Measurements from ENCODE around the gene EYA2.

EYA2 gene

DNA sequence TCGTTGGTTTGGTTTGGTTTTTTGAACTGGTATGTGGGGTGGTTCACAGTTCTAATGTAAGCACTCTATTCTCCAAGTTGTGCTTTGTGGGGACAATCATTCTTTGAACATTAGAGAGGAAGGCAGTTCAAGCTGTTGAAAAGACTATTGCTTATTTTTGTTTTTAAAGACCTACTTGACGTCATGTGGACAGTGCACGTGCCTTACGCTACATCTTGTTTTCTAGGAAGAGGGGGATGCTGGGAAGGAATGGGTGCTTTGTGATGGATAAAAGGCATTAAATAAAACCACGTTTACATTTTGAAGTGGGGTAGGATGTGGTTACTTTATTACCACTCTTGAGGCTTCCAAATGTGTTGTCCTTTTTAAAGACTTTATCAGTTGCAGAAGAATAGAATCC is 293.9 kb downstream of the EYA2 start:
- no peak for DNase-seq (ENCODE audit: low read depth)
- H3K4me3 ChIP-seq (ENCODE audit: low read depth, low read length): no peak overlapping the region
- TF ChIP-seq, protein P1, sequence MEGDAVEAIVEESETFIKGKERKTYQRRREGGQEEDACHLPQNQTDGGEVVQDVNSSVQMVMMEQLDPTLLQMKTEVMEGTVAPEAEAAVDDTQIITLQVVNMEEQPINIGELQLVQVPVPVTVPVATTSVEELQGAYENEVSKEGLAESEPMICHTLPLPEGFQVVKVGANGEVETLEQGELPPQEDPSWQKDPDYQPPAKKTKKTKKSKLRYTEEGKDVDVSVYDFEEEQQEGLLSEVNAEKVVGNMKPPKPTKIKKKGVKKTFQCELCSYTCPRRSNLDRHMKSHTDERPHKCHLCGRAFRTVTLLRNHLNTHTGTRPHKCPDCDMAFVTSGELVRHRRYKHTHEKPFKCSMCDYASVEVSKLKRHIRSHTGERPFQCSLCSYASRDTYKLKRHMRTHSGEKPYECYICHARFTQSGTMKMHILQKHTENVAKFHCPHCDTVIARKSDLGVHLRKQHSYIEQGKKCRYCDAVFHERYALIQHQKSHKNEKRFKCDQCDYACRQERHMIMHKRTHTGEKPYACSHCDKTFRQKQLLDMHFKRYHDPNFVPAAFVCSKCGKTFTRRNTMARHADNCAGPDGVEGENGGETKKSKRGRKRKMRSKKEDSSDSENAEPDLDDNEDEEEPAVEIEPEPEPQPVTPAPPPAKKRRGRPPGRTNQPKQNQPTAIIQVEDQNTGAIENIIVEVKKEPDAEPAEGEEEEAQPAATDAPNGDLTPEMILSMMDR (IDR thresholded peaks at IDR 0.05; ENCODE audit: insufficient read depth, low read depth, low read length, missing control alignments): no peak

DNA sequence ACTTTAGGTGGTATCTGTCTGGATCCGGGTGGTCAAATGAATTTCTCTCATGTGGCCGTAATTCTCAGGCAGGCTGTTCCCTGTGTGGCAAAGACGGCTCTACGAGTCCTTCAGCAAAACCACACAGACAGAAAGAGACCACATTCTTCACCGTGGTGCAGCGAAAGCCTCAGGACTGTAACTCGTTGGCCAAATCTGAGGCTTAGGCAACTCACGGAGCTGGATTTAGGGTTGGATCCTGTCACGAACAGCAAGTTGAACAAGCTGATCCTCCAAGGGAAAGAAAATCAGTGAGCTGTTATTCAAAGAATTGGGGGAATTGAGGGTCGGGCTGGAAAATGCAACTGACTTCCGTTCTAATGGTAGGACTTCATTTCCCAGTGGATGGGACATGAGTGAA is 294.4 kb downstream of the EYA2 start:
- no peak overlapping the region for H3K4me3 ChIP-seq (ENCODE audit: low read depth, low read length)
- no peak for DNase-seq (ENCODE audit: low read depth)
- TF ChIP-seq, protein P1 (IDR thresholded peaks at IDR 0.05; ENCODE audit: insufficient read depth, low read depth, low read length, missing control alignments): no peak

DNA sequence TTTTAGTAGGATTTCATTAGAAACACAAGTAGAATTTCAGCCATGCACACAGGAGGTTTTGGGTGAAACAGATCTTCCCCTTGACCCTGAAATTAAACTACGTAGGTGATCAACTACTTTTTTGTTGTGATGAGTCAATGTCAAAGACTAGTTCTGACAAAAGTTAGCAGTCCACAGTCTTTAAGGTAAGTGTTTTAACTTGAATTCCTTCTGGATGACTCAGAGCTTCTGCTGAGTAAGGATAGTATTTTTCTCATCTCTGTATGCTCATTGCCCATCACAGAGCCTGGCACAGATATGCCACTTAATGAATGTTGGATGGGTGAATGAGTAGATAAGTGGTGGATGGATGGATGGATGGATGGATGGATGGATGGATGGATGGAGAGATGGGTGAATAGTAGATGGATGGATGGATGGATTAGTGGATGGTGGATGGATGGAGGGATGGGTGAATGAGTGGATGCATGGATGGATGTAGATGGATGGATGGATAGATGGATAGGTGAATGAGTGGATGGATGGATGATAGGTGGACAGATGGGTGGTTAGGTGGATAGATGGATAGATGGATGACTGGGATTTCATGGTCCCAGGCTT is 296.5 kb downstream of the EYA2 start:
- TF ChIP-seq, protein P1 (IDR thresholded peaks at IDR 0.05; ENCODE audit: insufficient read depth, low read depth, low read length, missing control alignments): no peak
- no peak for DNase-seq (ENCODE audit: low read depth)

DNA sequence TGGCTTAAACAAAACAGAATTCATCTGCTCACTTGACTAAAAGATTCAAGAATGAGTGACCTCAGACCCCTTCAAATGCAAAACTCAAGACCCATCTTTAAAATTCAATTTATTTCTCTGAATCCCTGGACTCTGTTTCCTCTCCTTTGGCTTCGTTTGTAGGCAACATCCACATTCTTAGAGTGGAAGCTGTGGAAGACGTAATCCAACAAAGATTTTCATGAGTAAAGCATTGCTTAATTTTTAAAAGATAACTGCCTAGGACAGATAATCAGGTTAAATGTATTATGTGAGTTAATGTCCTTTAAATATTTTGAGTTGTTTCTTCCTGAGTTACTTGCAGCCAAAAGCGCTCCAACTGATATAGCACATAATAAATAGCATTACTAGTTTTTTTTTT is 297.3 kb downstream of the EYA2 start:
- H3K4me3 ChIP-seq (ENCODE audit: low read depth, low read length): no peak overlapping the region
- TF ChIP-seq, protein P1 (IDR thresholded peaks at IDR 0.05; ENCODE audit: insufficient read depth, low read depth, low read length, missing control alignments): no peak
- DNase-seq (ENCODE audit: low read depth): no peak

More for the DNA sequence above, 296.5 kb downstream of the EYA2 start:
- no peak overlapping the region for H3K4me3 ChIP-seq (ENCODE audit: low read depth, low read length)

DNA sequence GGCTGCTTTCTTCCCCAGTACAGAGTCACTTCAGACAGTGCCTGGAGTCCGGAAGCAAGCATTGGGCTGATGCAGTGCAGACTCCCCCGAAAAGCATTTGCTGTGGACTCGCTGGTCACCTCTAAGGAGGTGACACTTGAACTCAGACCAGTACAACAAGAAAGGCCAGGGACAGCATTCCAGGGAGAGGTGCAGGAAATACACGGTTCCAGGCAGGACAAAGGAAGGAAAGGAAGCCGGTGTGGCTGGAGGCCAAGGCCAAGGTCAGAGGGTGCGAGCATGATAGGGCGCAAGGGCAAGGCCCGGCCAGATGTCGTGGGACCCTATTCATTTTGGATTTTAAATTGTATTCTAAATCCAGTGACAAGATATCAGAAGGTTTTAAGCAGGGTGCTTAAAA is 300.9 kb downstream of the EYA2 start:
- TF ChIP-seq, protein P1 (IDR thresholded peaks at IDR 0.05; ENCODE audit: insufficient read depth, low read depth, low read length, missing control alignments): no peak
- DNase-seq (ENCODE audit: low read depth): no peak
- H3K4me3 ChIP-seq (ENCODE audit: low read depth, low read length): no peak overlapping the region

DNA sequence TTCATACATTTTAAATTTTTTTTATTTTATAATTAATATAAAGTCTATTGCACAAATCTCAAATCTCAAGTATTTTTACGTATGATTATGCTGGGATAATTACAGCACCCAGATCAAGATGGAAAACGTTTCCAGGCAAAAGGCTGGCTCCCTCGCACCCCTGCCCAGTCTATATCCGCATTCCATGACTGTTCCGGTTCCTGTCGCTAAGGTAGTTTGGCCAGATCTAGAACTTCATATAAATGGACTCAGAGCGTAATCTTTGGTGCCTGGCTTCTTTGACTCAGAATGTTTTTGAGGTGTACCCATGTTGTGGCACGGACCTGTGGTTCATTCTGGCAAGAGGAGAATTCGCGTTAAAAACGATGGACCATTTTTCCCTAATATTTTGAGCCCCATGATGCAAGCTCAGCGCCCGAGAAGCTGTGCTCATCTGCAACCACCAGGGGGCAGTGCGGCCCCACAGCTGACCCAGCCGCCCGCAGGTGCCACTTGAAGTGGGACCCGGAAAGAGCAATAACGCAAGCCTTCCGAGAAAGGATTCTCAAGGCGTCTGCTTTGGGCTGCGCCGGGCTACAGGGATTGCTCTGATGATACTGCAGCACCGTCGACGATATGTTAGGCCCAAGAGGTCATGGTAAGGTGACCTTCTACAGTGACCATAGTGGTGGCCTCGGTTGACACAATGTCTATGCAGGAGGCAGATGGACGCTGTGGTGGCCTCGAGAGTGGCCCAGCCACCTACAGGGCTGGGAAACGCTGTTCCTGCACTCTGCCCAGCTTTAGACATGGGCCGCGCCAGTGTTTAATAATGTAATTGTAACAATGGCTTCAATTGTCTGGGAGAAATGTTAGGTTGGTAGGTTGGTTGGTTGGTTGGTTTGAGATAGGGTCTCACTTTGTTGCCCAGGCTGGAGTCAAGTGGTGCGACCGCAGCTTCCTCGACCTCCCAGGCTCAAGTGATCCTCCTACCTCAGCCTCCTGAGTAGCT is 301.7 kb downstream of the EYA2 start:
- TF ChIP-seq, protein P1 (IDR thresholded peaks at IDR 0.05; ENCODE audit: insufficient read depth, low read depth, low read length, missing control alignments): peak; percentile 96
- DNase-seq (ENCODE audit: low read depth): peak; percentile 86
- no peak overlapping the region for H3K4me3 ChIP-seq (ENCODE audit: low read depth, low read length)
